Neural cell (in vitro differentiated cells): ENCODE measurements around the gene TFPT. TPM values are rescaled to one million over a fixed set of nuclear protein-coding genes. Genes with fewer than 3 reads are reported as not detected.

Source experiments
- H2AFZ ChIP-seq: fragments of 200-600, 300-800 bp; sonication (generic), shearing (Covaris generic); 2 replicates; pipeline ENCODE4 v1.6.0; 2014; ENCODE audit warnings: low read depth, mild to moderate bottlenecking, antibody characterized with exemption, low read length, moderate library complexity
- H3F3A ChIP-seq: fragments of 200-600 bp; shearing (Covaris generic); 2 replicates; pipeline ENCODE4 v1.6.1; 2016; ENCODE audit warnings: mild to moderate bottlenecking, moderate library complexity, mixed read lengths, antibody characterized with exemption, low read length; ENCODE audit not compliant: insufficient read depth, poor library complexity, severe bottlenecking
- H3K27ac ChIP-seq: fragments of 200-600, 300-800 bp; sonication (generic), shearing (Covaris generic); 2 replicates; pipeline ENCODE4 v1.5.1; 2014; ENCODE audit warnings: mild to moderate bottlenecking, low read length, moderate library complexity
- H3K27me3 ChIP-seq: fragments of 300-800, 200-600 bp; sonication (generic), shearing (Covaris generic); 2 replicates; pipeline ENCODE4 v1.6.0; 2014; ENCODE audit warnings: mild to moderate bottlenecking, low read depth, low read length, moderate library complexity; ENCODE audit not compliant: insufficient read depth
- H3K36me3 ChIP-seq: fragments of 300-800, 200-600 bp; sonication (generic), shearing (Covaris generic); 2 replicates; pipeline ENCODE4 v1.5.1; 2014; ENCODE audit warnings: mild to moderate bottlenecking, antibody characterized with exemption, low read length, moderate library complexity; ENCODE audit not compliant: insufficient read depth
- H3K4me2 ChIP-seq: fragments of 300-800, 200-600 bp; sonication (generic), shearing (Covaris generic); 2 replicates; pipeline ENCODE4 v1.6.0; 2014; ENCODE audit warnings: mild to moderate bottlenecking, low read length
- H3K4me3 ChIP-seq: fragments of 300-800, 200-600 bp; sonication (generic), shearing (Covaris generic); 2 replicates; pipeline ENCODE4 v1.5.1; 2014; ENCODE audit warnings: mild to moderate bottlenecking, low read length, moderate library complexity
- H3K79me2 ChIP-seq: fragments of 200-600 bp; shearing (Covaris generic); replicated peaks from 2 replicates; pipeline ENCODE4 v1.6.0; 2014; ENCODE audit warnings: mild to moderate bottlenecking, low read length, moderate library complexity; ENCODE audit not compliant: insufficient read depth
- H3K9ac ChIP-seq: fragments of 300-800, 200-600 bp; sonication (generic), shearing (Covaris generic); 2 replicates; pipeline ENCODE4 v1.6.1; 2016; ENCODE audit warnings: mild to moderate bottlenecking, low read length, mixed read lengths
- H3K9me2 ChIP-seq: fragments of 200-600 bp; shearing (Covaris generic); 2 replicates; pipeline ENCODE4 v1.6.1; 2016; ENCODE audit warnings: mild to moderate bottlenecking, low read length, mixed read lengths; ENCODE audit not compliant: insufficient read depth
- H3K9me3 ChIP-seq: fragments of 200-600, 300-800 bp; sonication (generic), shearing (Covaris generic); 2 replicates; pipeline ENCODE4 v1.6.1; 2016; ENCODE audit warnings: mild to moderate bottlenecking, mixed run types, low read length, moderate library complexity, mixed read lengths
- H4K20me1 ChIP-seq: fragments of 200-600 bp; shearing (Covaris generic); 2 replicates; pipeline ENCODE4 v1.6.1; 2016; ENCODE audit warnings: mild to moderate bottlenecking, mixed run types; ENCODE audit not compliant: insufficient read depth
- EP300 ChIP-seq: fragments of 450-650 bp; conservative IDR thresholded peaks from 2 replicates; pipeline ENCODE4 v1.6.1; 2014; ENCODE audit warnings: antibody characterized with exemption, mild to moderate bottlenecking, moderate library complexity; ENCODE audit not compliant: poor library complexity, severe bottlenecking
- EZH2 ChIP-seq: fragments of 200-600, 300-800 bp; shearing (Covaris generic), sonication (generic); IDR thresholded peaks from 2 replicates; pipeline ENCODE4 v1.6.1; 2014; ENCODE audit warnings: antibody characterized with exemption, low read length, borderline replicate concordance, mild to moderate bottlenecking; ENCODE audit not compliant: insufficient read depth, poor library complexity, severe bottlenecking
- MXI1 ChIP-seq: fragments of 450-650 bp; conservative IDR thresholded peaks from 2 replicates; pipeline ENCODE4 v1.6.1; 2014; ENCODE audit warnings: antibody characterized with exemption, mild to moderate bottlenecking; ENCODE audit not compliant: poor library complexity, severe bottlenecking
- POLR2AphosphoS5 ChIP-seq: IDR thresholded peaks from 2 replicates; pipeline ENCODE4 v1.6.1; 2012
- RAD21 ChIP-seq: fragments of 450-650 bp; conservative IDR thresholded peaks from 2 replicates; pipeline ENCODE4 v1.6.1; 2014; ENCODE audit warnings: antibody characterized with exemption, mild to moderate bottlenecking, moderate library complexity
- SMC3 ChIP-seq: fragments of 450-650 bp; conservative IDR thresholded peaks from 2 replicates; pipeline ENCODE4 v1.6.1; 2014; ENCODE audit warnings: antibody characterized with exemption, mild to moderate bottlenecking, moderate library complexity; ENCODE audit not compliant: poor library complexity
- TAF1 ChIP-seq: IDR thresholded peaks from 2 replicates; pipeline ENCODE4 v1.6.1; 2012; ENCODE audit warnings: low read depth
- polyA plus RNA-seq: library from polyadenylated mRNA; depleted of rRNA; stranded (reverse); fragments of >200 nt; gene quantifications from 2 replicates; pipeline ENCODE4 v1.2.3, GENCODE V29; 2014
- TF ChIP-seq, protein P1 (sequence below): IDR thresholded peaks from 2 replicates; pipeline ENCODE4 v1.6.1; 2012; ENCODE audit warnings: borderline replicate concordance
- TF ChIP-seq, protein P2 (sequence below): fragments of 450-650 bp; IDR thresholded peaks from 2 replicates; pipeline ENCODE4 v1.5.1; 2014; ENCODE audit warnings: antibody characterized with exemption, mild to moderate bottlenecking, moderate library complexity; ENCODE audit not compliant: poor library complexity, severe bottlenecking

Gene TFPT
- polyA plus RNA-seq, 1 donor from 2014 or later, result 24.3 TPM

DNA sequence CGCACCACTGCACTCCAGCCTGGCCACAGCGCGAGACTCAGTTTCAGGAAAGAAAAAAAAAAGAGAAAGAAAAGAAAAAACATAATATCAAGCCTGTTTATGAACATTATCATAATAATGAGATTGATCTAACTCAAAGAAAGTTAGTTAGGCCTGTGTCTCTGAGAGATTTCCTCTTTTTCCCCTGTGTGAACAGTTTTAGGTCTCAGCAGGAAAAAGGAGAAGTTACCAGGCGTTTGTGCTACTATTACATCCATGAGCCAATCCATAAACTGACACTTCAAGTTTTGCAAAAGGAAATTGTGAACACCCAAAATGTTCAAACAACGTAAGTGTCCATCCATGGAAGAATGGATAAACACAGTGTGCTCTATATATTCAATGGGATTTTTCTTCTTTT lies 38.1 kb downstream of the TFPT start:
- no peaks in the 10 kb centered on the region for H3F3A ChIP-seq

GRCh38 chr19:54074851-54075250 lies 40.6 kb downstream of the TFPT start:
- Histone ChIP-seq H3K36me3 (no peaks in the 10 kb centered on the region), H3F3A (no peaks in the 10 kb centered on the region), H3K79me2 (no peaks in the 10 kb centered on the region), H3K4me2 (no peak overlapping the region), H3K27ac (no peak overlapping the region), H2AFZ (no peak overlapping the region), H3K9me2 (no peaks in the 10 kb centered on the region), H3K9me3 (no peaks in the 10 kb centered on the region), H3K9ac (no peak overlapping the region), H3K27me3 (no peaks in the 10 kb centered on the region), H3K4me3 (no peak overlapping the region), H4K20me1 (no peaks in the 10 kb centered on the region)
- TF ChIP-seq POLR2AphosphoS5, result no peak
- no peak for TF ChIP-seq SMC3
- TF ChIP-seq, protein P1, sequence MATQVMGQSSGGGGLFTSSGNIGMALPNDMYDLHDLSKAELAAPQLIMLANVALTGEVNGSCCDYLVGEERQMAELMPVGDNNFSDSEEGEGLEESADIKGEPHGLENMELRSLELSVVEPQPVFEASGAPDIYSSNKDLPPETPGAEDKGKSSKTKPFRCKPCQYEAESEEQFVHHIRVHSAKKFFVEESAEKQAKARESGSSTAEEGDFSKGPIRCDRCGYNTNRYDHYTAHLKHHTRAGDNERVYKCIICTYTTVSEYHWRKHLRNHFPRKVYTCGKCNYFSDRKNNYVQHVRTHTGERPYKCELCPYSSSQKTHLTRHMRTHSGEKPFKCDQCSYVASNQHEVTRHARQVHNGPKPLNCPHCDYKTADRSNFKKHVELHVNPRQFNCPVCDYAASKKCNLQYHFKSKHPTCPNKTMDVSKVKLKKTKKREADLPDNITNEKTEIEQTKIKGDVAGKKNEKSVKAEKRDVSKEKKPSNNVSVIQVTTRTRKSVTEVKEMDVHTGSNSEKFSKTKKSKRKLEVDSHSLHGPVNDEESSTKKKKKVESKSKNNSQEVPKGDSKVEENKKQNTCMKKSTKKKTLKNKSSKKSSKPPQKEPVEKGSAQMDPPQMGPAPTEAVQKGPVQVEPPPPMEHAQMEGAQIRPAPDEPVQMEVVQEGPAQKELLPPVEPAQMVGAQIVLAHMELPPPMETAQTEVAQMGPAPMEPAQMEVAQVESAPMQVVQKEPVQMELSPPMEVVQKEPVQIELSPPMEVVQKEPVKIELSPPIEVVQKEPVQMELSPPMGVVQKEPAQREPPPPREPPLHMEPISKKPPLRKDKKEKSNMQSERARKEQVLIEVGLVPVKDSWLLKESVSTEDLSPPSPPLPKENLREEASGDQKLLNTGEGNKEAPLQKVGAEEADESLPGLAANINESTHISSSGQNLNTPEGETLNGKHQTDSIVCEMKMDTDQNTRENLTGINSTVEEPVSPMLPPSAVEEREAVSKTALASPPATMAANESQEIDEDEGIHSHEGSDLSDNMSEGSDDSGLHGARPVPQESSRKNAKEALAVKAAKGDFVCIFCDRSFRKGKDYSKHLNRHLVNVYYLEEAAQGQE, result no peak
- no peak for TF ChIP-seq EZH2
- TF ChIP-seq, protein P2, sequence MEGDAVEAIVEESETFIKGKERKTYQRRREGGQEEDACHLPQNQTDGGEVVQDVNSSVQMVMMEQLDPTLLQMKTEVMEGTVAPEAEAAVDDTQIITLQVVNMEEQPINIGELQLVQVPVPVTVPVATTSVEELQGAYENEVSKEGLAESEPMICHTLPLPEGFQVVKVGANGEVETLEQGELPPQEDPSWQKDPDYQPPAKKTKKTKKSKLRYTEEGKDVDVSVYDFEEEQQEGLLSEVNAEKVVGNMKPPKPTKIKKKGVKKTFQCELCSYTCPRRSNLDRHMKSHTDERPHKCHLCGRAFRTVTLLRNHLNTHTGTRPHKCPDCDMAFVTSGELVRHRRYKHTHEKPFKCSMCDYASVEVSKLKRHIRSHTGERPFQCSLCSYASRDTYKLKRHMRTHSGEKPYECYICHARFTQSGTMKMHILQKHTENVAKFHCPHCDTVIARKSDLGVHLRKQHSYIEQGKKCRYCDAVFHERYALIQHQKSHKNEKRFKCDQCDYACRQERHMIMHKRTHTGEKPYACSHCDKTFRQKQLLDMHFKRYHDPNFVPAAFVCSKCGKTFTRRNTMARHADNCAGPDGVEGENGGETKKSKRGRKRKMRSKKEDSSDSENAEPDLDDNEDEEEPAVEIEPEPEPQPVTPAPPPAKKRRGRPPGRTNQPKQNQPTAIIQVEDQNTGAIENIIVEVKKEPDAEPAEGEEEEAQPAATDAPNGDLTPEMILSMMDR, result no peak
- no peak for TF ChIP-seq TAF1
- no peak for TF ChIP-seq MXI1
- TF ChIP-seq EP300, result no peak
- no peak for TF ChIP-seq RAD21

More for the DNA sequence above, 38.1 kb downstream of the TFPT start:
- H3K4me2 ChIP-seq, result no peak overlapping the region
- no peak for TF ChIP-seq TAF1
- TF ChIP-seq, protein P2, result no peak
- TF ChIP-seq RAD21, result no peak
- no peak for TF ChIP-seq MXI1
- TF ChIP-seq POLR2AphosphoS5, result no peak
- no peak for TF ChIP-seq SMC3
- TF ChIP-seq EZH2, result no peak
- TF ChIP-seq EP300, result no peak
- TF ChIP-seq, protein P1, result no peak
- no peaks in the 10 kb centered on the region for H3K36me3 ChIP-seq
- no peak overlapping the region for H2AFZ ChIP-seq
- H4K20me1 ChIP-seq, result no peaks in the 10 kb centered on the region
- no peak overlapping the region for H3K9ac ChIP-seq
- no peaks in the 10 kb centered on the region for H3K27me3 ChIP-seq
- no peaks in the 10 kb centered on the region for H3K79me2 ChIP-seq
- no peak overlapping the region for H3K4me3 ChIP-seq
- H3K9me2 ChIP-seq, result no peaks in the 10 kb centered on the region
- no peaks in the 10 kb centered on the region for H3K9me3 ChIP-seq
- no peak overlapping the region for H3K27ac ChIP-seq
